ENCODE measurements around the gene MCOLN2. TPM values are rescaled to one million over a fixed set of nuclear protein-coding genes. Genes with fewer than 3 reads are reported as not detected.

The MCOLN2 gene
- not detected in 2 replicates for total RNA-seq
- long read RNA-seq = 0 reads

DNA sequence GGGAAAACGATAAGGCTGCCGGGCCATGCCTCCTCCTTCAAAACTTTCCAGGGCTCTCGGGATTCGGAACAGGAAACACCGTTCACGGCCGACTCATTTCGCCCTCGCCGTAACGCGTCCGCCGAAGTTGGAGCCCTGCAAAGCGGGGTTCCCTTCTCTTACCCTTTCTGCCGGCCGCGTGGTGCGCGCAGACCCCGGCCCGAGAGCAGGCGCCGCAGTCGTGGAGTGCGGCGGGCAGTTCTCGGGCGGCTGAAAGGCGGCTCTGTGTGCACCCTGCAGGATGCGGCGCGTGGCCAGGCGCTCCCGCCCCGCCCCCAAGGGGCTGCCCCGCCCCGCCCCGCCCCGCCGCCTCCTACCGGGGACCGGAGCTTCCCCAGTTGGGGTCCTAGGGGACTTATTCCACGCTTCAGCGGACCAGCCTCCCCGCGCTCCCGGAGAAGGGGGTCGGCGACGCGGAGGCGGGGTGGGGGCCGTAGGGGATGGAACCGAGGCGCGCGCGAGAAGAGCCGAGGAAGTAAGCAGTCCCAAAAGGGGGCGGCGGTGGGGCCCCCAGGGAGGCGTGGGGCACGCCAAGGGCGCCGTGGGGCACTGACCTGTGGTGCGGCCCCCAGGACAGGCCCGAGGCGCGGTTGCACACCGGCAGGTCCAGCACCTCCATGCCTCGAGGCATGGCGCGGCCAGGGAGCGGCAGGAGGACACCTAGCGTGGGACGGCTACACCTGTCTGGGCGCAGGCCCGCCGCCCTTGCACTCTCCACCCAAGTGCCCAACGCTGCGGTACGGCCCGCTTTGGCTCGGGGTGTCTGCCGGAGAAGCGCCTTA lies at the start of gene MCOLN2:
MCOLN2 (minus strand) TSS at position 268 of the 821 bp plus-strand sequence; CDS start at position 27, 241 bp downstream.
- H3K27me3 Mint-ChIP-seq (ENCODE audit: unreplicated experiment) = peaks cover 83% of the 10 kb centered on the region
- TF ChIP-seq, protein P1, sequence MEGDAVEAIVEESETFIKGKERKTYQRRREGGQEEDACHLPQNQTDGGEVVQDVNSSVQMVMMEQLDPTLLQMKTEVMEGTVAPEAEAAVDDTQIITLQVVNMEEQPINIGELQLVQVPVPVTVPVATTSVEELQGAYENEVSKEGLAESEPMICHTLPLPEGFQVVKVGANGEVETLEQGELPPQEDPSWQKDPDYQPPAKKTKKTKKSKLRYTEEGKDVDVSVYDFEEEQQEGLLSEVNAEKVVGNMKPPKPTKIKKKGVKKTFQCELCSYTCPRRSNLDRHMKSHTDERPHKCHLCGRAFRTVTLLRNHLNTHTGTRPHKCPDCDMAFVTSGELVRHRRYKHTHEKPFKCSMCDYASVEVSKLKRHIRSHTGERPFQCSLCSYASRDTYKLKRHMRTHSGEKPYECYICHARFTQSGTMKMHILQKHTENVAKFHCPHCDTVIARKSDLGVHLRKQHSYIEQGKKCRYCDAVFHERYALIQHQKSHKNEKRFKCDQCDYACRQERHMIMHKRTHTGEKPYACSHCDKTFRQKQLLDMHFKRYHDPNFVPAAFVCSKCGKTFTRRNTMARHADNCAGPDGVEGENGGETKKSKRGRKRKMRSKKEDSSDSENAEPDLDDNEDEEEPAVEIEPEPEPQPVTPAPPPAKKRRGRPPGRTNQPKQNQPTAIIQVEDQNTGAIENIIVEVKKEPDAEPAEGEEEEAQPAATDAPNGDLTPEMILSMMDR (IDR thresholded peaks at IDR 0.05) = no peak
- H3K4me1 Mint-ChIP-seq (ENCODE audit: unreplicated experiment) = peaks cover 13% of the 10 kb centered on the region
- no peaks in the 10 kb centered on the region for H3K36me3 Mint-ChIP-seq (ENCODE audit: unreplicated experiment)
- peaks cover 7% of the 10 kb centered on the region for H3K9me3 Mint-ChIP-seq (ENCODE audit: unreplicated experiment)
- peak within 1 kb of the TSS; percentile 71 for H3K4me3 Mint-ChIP-seq (ENCODE audit: unreplicated experiment)
- no peak within 1 kb of the TSS for H3K27ac Mint-ChIP-seq (ENCODE audit: unreplicated experiment)
- no peak for DNase-seq (ENCODE audit: extremely low spot score, unreplicated experiment)

GRCh38 chr1:85042413-85042812 lies 45.5 kb upstream of the MCOLN2 start:
- TF ChIP-seq, protein P1 (IDR thresholded peaks at IDR 0.05) = no peak
- Mint-ChIP-seq H3K27ac (ENCODE audit: unreplicated experiment) (no peak overlapping the region), H3K36me3 (ENCODE audit: unreplicated experiment) (peaks cover 2% of the 10 kb centered on the region), H3K27me3 (ENCODE audit: unreplicated experiment) (peaks cover 68% of the 10 kb centered on the region), H3K9me3 (ENCODE audit: unreplicated experiment) (no peaks in the 10 kb centered on the region), H3K4me3 (ENCODE audit: unreplicated experiment) (no peak overlapping the region), H3K4me1 (ENCODE audit: unreplicated experiment) (no peaks in the 10 kb centered on the region)
- DNase-seq (ENCODE audit: extremely low spot score, unreplicated experiment) = no peak

DNA sequence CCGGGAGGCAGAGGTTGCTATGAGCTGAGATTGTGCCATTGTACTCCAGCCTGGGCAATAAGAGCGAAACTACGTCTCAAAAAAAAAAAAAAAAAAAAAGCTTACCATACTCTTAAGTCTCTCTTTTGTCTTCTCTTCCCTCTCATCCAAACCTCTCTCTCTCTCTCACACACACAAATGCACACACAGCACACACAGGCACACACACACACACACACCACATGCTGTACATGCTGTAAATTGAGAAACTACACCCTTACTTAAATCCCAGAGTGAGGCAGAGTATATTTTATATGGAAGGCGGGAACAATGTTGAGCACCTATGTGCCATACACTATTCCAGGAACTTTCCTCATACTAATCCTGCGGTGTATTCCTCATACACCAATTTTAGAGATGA lies 44.9 kb upstream of the MCOLN2 start:
- Mint-ChIP-seq H3K4me3 (ENCODE audit: unreplicated experiment) (no peak overlapping the region), H3K9me3 (ENCODE audit: unreplicated experiment) (no peaks in the 10 kb centered on the region), H3K27me3 (ENCODE audit: unreplicated experiment) (peaks cover 64% of the 10 kb centered on the region), H3K36me3 (ENCODE audit: unreplicated experiment) (peaks cover 2% of the 10 kb centered on the region), H3K27ac (ENCODE audit: unreplicated experiment) (no peak overlapping the region), H3K4me1 (ENCODE audit: unreplicated experiment) (no peaks in the 10 kb centered on the region)
- no peak for DNase-seq (ENCODE audit: extremely low spot score, unreplicated experiment)
- TF ChIP-seq, protein P1 (IDR thresholded peaks at IDR 0.05) = no peak

DNA sequence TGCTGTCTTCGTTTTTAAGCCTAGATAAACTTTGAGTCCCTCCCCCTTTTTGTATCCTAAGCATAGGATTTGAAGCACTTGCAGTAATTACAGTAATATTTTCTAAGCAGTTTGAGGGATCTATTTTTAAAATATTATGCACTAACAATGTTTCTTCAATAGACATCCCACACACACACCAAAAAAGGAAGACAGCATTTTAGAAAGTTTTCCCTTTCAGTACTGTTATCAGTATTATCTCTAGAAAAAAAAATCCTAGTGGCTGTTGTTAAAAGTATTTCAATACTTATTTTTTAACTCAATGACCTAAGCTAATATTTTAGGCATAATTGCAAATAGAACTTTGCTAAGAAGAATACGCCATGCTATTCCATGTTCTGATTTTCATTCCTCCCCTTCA lies 36.3 kb upstream of the MCOLN2 start:
- H3K27ac Mint-ChIP-seq (ENCODE audit: unreplicated experiment) = no peak overlapping the region
- TF ChIP-seq, protein P1 (IDR thresholded peaks at IDR 0.05) = no peak
- no peaks in the 10 kb centered on the region for H3K36me3 Mint-ChIP-seq (ENCODE audit: unreplicated experiment)
- H3K4me3 Mint-ChIP-seq (ENCODE audit: unreplicated experiment) = no peak overlapping the region
- DNase-seq (ENCODE audit: extremely low spot score, unreplicated experiment) = no peak
- peaks cover 56% of the 10 kb centered on the region for H3K27me3 Mint-ChIP-seq (ENCODE audit: unreplicated experiment)
- H3K4me1 Mint-ChIP-seq (ENCODE audit: unreplicated experiment) = no peaks in the 10 kb centered on the region
- no peaks in the 10 kb centered on the region for H3K9me3 Mint-ChIP-seq (ENCODE audit: unreplicated experiment)

DNA sequence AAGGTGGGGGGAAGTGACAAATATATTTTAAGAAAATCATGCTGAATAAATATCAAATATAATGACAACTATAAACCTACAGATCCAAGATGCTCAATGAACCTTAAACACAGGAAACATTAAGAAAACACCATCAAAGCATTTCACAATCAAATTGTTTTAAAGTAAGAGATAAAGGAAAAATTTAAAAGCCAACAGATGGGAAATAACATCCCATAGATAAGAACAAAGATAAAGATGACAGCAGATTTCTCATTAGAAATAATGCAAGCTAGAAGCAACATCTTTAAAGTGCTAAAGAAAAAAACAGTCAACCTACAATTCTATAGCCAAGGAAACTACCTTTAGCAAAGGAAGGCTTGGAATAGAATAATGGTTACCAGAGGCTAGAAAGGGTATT lies 33.6 kb upstream of the MCOLN2 start:
- H3K27ac Mint-ChIP-seq (ENCODE audit: unreplicated experiment) = no peak overlapping the region
- no peaks in the 10 kb centered on the region for H3K9me3 Mint-ChIP-seq (ENCODE audit: unreplicated experiment)
- no peaks in the 10 kb centered on the region for H3K4me1 Mint-ChIP-seq (ENCODE audit: unreplicated experiment)
- TF ChIP-seq, protein P1 (IDR thresholded peaks at IDR 0.05) = no peak
- no peak overlapping the region for H3K4me3 Mint-ChIP-seq (ENCODE audit: unreplicated experiment)
- H3K27me3 Mint-ChIP-seq (ENCODE audit: unreplicated experiment) = peaks cover 47% of the 10 kb centered on the region
- DNase-seq (ENCODE audit: extremely low spot score, unreplicated experiment) = no peak
- no peaks in the 10 kb centered on the region for H3K36me3 Mint-ChIP-seq (ENCODE audit: unreplicated experiment)
